Esophagus muscularis mucosa (tissue), 3 donors: Measurements from ENCODE around the gene DIAPH3.

Source experiments
- POLR2A ChIP-seq: fragments of 450-650 bp; IDR thresholded peaks from one replicate; pipeline ENCODE4 v1.6.1; 2017; ENCODE audit warnings: antibody characterized with exemption, moderate library complexity, mild to moderate bottlenecking, low read depth
- POLR2AphosphoS5 ChIP-seq, 2 donors: sonication (generic); formaldehyde crosslinking; IDR thresholded peaks; one replicate each; pipeline ENCODE4 v1.6.1; 2017; ENCODE audit warnings: antibody characterized with exemption in 2 of 2
- TF ChIP-seq, protein P1 (sequence below), 3 experiments: fragments of 200-600 bp in 2 of 3; fragments of 450-650 bp in 1 of 3; sonication (generic) in 2 of 3; IDR thresholded peaks; one replicate each; pipeline ENCODE4 v1.5.1; 2017 to 2019; ENCODE audit warnings: antibody characterized with exemption in 3 of 3, mild to moderate bottlenecking in 2 of 3, moderate library complexity in 1 of 3

DNA sequence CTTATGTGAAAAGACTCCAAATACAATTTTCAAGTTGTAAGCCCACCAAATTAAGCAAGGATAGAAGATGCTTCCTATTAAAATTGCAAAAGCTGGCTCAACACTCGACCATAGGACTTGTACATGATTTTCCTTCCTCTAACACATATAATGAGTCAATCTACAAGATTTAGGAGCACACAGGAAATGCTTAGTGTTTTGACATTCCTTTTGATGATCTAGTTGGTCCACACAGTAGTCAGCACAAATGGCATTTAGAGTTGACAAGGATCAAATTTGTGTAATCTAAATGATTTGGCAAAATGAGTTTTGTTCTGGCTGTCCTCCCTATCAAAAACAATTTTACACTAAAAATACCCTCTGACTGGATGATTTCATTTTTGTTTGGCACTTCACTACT lies 340.2 kb downstream of the DIAPH3 start:
- TF ChIP-seq, protein P1, sequence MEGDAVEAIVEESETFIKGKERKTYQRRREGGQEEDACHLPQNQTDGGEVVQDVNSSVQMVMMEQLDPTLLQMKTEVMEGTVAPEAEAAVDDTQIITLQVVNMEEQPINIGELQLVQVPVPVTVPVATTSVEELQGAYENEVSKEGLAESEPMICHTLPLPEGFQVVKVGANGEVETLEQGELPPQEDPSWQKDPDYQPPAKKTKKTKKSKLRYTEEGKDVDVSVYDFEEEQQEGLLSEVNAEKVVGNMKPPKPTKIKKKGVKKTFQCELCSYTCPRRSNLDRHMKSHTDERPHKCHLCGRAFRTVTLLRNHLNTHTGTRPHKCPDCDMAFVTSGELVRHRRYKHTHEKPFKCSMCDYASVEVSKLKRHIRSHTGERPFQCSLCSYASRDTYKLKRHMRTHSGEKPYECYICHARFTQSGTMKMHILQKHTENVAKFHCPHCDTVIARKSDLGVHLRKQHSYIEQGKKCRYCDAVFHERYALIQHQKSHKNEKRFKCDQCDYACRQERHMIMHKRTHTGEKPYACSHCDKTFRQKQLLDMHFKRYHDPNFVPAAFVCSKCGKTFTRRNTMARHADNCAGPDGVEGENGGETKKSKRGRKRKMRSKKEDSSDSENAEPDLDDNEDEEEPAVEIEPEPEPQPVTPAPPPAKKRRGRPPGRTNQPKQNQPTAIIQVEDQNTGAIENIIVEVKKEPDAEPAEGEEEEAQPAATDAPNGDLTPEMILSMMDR (IDR thresholded peaks at IDR 0.05), result no peak
- TF ChIP-seq POLR2A (no peak), POLR2AphosphoS5 (IDR thresholded peaks at IDR 0.05) (no peak)
